Activated CD4-positive, CD25-positive, alpha-beta regulatory T cell treated with anti-CD3 and anti-CD28 coated beads, Interleukin-2, amount 50 U/mL, for 16 hours (primary cell): ENCODE results near the gene FGF14.
"Not testable (repeated sequence)": the region's sequence is repeated elsewhere in the genome, so short reads cannot be mapped to it uniquely, and the experiment has no call there.

ENCODE experiments used
- DNase-seq: peaks from one replicate; pipeline ENCODE4 v3.0.0-alpha.2; 2020; ENCODE audit warnings: low read depth, low spot score

The FGF14 gene

GRCh38 chr13:102195566-102196462, 206.0 kb downstream of the FGF14 start:
- DNase-seq, result no peak

GRCh38 chr13:102192858-102193257, 209.0 kb downstream of the FGF14 start:
- DNase-seq, result no peak

GRCh38 chr13:102191951-102192502, 209.8 kb downstream of the FGF14 start:
- no peak for DNase-seq

DNA sequence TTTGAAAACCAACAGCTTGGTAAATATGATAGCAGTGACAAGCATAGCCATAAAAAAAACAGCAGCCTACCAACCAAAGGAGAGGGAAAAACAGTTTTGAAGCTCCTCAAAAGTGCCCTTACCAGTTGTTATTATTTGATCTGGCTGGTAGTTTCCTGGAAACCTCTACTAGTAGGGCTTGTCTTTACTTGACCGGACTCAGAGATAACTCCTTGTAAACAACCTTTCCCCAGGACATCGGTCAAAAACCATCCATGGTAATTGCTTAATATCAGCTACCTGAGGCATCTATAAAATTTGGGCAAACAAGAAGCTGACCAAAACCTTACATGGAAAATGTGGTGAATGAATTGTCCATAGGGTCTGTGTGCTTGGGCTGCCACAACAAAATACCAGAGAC, 210.9 kb downstream of the FGF14 start:
- no peak for DNase-seq

DNA sequence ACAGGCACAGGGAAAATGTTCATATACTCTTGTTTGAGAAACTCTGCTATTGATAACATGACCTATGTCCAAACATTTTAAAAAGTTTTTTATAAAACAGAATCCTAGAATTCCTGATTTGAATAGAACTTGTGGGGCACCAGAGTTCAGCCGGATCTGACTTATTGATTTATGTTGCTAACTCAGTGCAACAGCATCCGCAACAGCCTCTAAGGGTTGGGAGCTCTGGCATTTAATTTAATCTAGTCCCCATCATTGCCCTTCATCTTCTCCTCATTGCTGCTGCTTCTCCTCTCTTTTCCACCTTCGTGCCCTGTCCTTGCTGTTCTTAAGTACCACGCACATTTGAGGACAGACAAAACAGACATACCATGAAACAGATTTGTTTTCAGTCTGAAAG, 214.5 kb downstream of the FGF14 start:
- DNase-seq, result no peak

DNA sequence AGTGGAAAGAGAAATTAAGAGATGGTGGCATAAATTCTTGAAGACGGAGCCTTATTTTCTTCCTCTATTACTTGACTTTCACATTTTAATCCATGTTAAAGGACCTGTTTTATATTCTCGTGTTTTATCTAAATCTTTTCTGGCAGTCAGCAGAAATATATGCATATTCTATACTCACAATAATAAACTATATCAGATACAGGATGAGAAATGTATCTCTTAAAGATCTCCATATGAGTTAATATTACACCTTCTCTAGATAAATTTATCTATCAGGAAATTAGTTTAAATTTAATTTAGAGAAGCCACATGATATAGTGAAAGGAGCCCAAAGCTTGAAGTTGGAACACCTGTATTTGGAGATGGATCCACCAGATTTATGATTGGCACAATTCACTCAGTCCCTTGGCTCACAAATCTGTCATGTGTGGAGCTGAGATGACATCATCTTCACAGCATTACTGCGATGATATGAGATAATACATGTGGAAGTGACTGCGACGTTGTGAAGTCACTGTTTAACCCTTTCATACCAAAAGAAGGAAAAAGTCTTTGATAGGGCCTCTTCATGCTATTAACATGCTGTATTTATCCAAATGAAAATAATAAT, 216.4 kb downstream of the FGF14 start:
- DNase-seq, result no peak

DNA sequence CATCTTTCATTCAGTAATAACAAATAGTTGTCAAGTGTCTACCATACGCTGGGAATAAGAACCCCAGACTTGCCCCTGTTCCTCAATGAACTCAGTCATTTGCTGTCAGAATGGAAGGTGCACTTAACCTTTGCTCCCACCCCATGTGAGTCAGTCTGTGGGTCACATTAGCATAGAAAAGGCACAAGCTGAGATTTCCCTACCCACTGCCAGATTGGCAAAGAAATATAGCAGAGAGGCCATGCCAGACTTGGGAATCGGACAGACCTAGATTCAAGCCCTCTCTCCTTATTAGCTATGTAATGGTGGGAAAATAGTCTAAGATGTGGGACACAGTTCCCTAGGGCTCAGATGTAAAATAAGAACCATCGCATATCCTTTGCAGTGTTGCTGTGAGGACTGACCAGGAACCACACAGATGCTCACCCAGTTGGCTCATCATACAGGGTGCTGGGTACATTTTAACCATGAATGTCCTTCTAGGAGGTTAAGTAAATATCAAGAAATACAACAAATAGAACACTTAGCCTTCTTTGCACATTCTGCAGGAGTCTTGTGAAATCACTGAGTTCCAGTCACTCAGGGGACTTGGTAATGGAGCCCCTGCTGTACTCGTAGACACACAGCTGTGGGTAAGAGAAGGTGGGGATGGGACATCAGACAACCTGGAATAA, 218.2 kb downstream of the FGF14 start:
- no peak for DNase-seq

- no peak for DNase-seq
Observed at GRCh38 chr13:102182170-102182569, 219.7 kb downstream of the FGF14 start.

GRCh38 chr13:102177431-102177830, 224.4 kb downstream of the FGF14 start:
- DNase-seq, result no peak

DNA sequence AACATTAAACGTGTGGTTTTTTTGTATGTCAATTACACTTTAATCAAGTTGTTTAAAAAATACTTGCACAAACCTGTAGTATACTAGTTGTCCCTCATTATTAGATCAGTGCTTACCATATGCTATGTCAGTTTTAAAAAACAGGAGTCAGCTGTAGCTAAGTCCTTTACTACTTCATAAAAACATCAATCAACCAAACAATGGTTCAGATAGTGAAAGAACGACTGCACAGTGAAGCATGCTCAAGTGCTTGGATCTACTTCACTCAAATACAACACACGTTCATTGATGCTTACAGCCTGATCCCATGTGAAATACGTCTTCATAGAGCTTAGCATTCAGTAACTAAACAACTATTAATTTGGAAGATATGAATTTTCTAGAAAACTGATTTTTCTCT, 225.0 kb downstream of the FGF14 start:
- no peak for DNase-seq

DNA sequence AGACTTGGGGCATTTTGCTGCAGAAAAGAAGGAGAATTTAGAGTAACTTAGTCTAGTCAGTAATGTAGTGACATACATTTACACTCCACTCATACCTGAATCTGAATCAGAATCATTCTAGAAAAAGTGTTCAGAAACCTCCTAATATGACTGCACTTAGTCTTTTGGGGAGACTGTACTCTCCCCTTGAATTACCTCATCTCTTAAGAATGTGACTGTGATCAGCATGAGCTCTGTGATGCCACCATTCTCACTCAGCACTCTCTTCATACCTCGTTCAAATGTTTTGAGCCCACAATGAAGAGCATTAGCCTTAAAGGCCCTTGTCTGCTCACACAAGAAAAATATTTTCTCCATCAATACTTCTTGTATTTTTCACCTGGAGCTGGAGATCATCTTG, 229.4 kb downstream of the FGF14 start:
- no peak for DNase-seq

GRCh38 chr13:102170305-102170704, 231.5 kb downstream of the FGF14 start:
- DNase-seq, result no peak

DNA sequence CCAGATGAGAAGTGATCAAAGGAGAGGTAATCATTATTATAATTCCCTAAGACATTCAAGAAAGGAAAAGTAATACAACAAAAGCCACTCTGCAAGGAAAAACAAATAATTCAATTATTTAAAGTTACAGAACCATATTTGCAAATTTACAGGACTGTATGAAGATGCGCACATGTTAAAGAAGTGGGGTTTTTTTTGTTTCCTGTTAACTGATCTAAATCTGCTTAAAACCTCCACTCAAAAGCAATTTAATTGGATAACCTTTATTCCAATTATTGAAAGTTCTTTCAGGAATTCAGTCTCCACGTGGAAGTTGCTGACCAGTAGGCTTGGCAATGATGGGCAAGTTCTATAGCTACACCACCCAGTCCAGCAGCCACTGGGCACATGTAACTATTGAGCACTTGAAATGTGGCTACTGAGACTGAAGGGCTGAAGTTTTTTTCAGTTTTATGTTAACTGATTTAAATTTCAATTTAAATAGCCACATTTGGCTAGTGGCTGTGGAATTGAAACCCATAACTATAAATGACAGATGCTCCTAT, 232.3 kb downstream of the FGF14 start:
- no peak for DNase-seq

- no peak for DNase-seq
Observed at GRCh38 chr13:102152790-102153189, 249.1 kb downstream of the FGF14 start.

- DNase-seq, result no peak
Observed at GRCh38 chr13:102147353-102147752, 254.5 kb downstream of the FGF14 start.

DNA sequence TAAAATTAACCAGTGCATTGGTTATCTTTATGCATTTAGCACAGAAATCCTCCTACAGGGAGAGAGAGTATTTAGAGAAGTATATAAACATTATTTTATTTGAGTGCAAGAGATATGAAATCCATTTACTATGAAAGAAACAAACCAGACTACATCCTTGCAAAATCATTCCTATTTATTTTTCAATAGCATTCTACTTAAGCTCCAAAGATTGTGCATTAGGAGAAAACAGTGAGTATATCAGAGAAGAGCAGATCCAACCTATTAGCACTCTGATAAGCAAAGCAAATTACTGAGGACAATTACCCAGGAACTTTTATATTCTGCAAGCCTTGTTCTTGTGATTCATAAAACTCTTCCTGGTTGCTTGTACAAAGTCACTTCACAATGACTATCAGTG, 256.1 kb downstream of the FGF14 start:
- no peak for DNase-seq

DNA sequence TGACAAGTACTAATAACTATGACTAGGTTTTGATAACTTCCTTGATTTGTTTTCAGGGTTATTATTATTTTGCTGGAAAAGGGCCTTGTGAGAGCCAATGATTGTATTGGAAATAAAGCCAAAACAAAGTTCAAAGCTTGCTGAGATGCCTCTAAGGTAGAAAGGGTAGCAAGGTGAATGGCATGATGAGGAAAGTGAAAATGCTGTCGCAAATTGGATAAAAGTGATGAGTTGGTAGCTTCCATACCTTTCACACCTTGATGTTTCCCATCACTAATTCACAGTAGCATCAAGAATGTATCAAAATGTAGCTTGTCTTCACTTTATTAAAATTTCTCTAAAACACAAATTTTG, 259.4 kb downstream of the FGF14 start:
- DNase-seq, result no peak

- DNase-seq, result no peak
Observed at GRCh38 chr13:102141625-102142472, 260.0 kb downstream of the FGF14 start.

DNA sequence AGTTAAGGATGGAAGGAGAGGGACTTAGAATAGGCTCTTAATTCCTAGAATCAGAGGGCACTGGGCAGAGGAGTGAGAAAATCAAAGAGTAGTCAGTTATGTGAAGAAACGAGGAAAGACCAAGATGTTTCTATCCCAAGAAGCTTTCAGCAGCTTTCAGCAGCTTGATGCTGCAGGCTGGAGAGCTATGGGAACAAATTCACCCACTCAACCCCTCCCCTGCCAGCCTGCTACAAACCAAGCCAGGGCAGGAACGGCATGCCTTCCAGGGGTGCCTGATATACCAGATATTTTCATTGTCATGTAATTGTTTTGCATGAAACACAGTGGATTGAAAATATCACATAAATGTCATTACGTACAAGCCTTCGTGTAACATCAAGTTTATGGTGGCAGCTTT, 262.2 kb downstream of the FGF14 start:
- DNase-seq, result no peak

DNA sequence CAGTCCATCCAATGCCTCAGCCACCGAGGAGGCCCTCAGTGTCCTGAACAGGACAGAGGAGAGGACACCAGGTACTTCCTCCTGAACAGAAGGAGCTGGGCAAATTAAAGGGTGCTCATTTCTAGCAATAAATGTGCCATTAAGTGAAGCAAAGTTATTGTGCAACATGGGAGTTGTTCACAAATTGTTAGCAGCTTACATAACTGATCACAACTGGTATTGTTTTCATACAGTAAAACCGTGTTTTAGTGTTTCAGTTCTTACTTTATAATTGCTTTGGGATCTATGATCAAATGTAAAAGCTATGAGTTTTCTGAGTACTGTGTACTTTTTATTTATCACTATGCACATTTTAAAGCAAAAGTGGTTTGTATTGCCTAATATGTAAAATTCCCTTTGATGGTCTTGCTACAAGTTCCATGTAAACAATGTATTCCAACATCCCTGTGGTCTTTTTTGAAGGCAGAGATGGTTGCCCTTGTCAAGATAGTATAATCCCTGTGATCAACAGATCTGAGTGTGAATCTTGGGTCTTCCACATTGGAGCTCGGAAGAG, 263.1 kb downstream of the FGF14 start:
- no peak for DNase-seq

GRCh38 chr13:102137904-102138303, 263.9 kb downstream of the FGF14 start:
- not testable (repeated sequence) for DNase-seq
